Measurements from ENCODE around the gene RTN4.
"Not testable (repeated sequence)": the region's sequence is repeated elsewhere in the genome, so short reads cannot be mapped to it uniquely, and the experiment has no call there.

Gene RTN4

GRCh38 chr2:55063713-55064323 lies 13.6 kb upstream of the RTN4 start:
- no peak for DNase-seq (ENCODE audit: low read depth in 2 of 2)

DNA sequence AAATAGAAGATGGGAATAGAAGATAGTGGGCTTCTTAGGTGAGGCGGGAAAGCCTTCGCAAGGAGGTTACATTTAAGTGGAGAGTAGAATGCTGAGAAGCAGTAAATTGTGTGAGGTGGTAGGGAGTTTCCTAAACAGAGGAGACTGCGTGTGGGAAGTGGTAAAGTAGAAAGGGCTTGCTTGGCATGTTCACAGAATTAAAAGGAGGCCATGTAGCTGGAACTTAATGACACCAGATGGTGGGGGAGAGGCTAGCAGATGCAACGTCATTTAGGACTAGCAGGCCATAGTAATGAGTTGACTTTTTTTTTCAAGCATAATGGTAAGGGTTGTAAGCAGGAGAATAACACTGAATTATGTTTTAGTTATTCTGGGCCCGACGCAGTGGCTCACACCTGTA lies 13.0 kb upstream of the RTN4 start:
- DNase-seq (ENCODE audit: low read depth in 2 of 2): no peak

DNA sequence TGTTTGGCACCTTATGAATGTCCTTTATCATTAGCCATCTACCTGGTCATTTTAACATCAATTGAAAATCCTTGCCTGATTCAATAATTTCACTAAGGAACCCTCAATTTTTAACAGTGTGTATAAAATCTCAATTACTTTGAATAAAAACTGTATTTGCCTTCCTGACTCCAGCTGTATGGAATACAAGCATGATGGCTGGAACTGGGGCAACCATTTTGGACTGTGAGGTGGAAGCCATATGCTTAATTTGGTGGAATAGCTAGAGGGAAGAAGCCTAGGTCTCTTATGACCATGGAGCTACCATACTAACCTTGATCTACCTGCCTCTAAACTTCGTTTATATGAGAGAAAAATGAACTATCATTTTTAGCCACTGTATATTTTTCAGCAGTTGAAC lies 12.5 kb upstream of the RTN4 start:
- DNase-seq (ENCODE audit: low read depth in 2 of 2): no peak

DNA sequence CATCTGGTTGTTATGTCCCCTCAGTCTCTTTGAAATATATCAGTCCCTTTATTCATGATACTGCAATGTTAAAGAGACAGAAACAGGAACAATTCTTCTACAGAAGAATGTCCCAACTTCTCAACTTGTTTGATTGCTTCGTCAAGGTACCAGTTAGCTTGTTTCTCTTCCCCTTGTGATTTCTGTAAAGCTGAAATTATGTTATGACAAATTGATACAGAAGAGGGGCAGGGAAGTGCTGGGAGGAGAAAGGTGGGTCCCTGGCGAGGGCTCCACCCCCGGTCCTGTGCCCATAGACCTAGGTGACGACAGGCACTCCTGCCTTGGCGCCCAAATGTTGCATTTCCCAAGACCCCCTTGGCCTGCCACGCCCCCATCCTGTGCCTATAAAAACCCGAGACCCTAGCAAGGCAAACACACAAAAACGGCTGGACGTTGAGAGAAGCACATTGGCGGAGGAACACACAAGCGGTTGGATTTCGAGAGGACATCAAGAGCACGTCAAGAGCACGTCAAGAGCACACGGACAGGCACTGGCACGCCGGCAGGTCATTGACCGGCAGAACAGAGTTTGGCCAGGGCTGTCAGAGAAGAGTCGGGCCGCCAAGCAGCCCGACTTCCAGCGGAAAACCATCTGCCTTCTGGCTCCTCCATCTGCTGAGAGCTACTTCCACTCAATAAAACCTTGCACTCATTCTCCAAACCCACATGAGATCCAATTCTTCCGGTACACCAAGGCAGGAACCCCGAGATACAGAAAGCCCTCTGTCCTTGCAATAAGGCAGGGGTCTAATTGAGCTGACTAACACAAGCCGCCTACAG lies 11.5 kb upstream of the RTN4 start:
- DNase-seq (ENCODE audit: low read depth in 2 of 2): no peak

DNA sequence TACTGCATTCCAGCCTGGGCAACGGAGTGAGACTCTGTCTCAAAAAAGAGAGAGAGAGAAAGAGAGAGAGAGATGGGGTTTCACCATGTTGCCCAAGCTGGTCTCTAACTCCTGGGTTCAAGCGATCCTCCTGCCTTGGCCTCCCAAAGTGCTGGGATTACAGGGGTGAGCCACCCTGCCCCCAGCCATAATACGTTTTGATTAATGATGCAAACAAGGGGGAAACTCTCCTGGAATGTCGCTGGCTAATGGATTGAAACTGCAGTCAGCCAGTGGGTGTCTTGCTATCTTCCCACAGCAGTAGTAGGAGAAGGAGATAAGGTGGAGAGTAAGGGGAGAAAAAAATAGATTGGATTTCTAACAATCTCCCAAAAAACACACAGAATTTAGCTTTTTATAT lies 9.5 kb upstream of the RTN4 start:
- DNase-seq (ENCODE audit: low read depth in 2 of 2): no peak

DNA sequence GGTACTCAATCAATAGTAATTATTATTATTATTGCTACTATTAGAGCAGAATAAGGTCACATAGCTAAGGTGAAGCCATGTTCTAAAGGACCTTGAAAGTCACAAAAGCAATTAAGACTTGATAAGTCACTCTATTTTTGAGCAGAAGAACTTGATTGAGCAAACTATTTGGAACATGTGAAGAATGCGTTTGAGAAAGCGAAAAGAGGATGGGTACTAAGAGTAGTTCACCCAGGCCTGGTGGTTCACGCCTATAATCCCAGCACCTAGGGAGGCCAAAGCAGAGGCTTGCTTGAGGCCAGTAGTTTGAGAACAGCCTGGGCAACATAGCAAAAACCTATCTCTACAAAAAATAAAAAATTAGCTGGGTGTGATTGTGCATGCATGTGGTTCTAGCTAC lies 7.2 kb upstream of the RTN4 start:
- no peak for DNase-seq (ENCODE audit: low read depth in 2 of 2)

GRCh38 chr2:55056024-55056521 lies 5.8 kb upstream of the RTN4 start:
- no peak for DNase-seq (ENCODE audit: low read depth in 2 of 2)

DNA sequence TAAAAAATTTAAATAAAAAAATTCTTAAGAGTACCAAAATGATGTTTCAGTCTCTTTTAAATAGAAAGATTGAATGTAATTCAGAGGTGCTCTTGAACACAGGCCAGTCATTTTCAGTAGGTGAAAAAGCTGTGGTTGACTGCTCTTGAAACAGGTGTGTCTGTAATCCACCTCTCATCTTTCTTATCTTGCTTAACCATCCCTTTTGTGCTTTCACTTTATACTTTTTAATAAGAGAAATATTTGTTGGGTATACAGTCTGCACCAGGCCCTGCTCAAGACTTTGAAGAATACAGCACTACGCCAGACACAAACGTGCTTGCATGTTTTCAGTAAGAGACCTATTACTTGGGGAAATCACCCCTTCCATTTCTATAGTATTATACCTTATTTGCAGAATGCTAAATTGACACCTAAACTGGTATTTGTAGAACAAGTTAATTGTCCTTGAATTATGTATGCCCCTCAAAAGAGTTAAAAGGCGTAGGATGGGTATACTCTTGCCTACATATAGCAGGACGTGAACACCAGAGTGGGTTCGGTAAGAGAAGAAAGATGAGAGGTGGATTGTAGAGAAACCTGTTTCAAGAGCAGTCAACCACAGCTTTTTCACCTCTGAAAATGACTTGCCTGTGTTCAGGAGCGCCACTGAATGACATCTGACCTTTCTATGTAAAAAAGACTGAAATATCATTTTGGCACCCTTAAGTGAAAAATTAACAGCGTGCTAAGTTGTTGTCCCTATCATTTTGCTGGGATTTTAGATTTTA lies 4.0 kb upstream of the RTN4 start:
- DNase-seq (ENCODE audit: low read depth in 2 of 2): no peak

GRCh38 chr2:55053225-55053624 lies 3.0 kb upstream of the RTN4 start:
- not testable (repeated sequence) for DNase-seq (ENCODE audit: low read depth in 2 of 2)

- DNase-seq (ENCODE audit: low read depth in 2 of 2): no peak
Measured at GRCh38 chr2:55052129-55053061, 2.1 kb upstream of the RTN4 start.

GRCh38 chr2:55051026-55051866 lies 995 bp upstream of the RTN4 start:
- peak in 1 of 2 donors; percentile 22 for DNase-seq (ENCODE audit: low read depth in 2 of 2)

GRCh38 chr2:55049821-55050099 lies 491 bp downstream of the RTN4 start:
- DNase-seq (ENCODE audit: low read depth in 2 of 2): no peak

DNA sequence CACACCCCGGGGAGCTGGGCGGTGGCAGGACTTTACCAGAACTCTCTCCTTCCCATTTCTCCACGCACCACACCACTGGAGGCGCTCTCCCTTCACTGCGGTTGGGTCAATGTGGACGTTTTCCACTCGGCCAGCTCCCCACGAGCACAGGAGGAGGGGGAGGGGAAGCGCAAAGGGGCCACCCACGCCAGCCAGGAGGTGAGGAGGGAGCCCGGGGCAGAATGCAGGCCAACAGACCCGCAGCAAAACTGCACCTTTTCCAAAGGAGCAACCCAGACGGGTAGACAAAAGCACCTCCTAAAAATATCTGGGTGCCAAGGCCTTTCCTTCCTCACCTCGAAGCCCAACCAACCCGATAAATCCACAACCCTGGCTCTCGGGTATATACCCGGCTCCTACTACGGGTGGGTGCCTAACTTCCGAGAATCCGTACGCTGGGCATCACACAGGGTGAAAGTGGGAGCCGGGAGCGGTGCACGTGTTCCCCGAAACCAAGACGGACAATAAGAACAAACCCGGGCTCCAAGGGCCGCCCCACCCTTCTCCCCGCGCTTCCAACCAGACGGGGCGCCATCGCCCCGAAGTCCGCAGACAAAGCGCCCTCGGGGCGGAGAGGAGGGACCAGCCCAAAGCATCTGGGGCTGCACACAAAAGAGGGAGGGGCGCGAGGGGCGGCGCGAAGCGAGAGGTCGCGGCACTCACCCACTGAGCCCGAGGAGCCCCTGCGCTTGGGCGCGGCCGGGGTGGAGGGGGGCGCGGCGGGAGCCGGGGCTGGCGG lies 1.0 kb downstream of the RTN4 start:
- DNase-seq (ENCODE audit: low read depth in 2 of 2): peak in 1 of 2 donors; percentile 51

DNA sequence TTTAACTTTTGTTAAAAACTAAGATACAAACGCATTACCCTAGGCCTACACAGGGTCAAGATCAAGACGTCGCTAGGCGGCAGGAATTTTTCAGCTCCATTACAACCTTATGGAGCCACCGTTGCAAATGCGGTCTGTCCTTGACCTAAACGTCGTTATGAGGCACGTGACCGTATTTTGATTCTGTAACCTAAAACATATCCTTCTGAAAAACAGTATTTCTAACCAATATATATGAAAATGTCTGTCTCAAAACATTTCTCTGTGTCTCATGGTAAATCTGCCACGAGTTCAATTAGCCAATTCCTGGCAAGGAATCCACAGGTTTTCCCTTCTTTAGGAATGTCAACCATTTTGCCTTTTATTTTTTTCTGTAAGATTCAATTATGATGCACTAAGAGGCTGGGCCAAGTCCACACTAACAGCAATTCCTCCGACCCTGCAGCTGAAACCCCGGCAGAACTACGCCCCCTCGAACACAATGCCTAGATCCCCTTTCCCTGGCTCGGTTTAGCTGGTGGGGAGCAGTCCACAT lies 1.7 kb downstream of the RTN4 start:
- DNase-seq (ENCODE audit: low read depth in 2 of 2): no peak

GRCh38 chr2:55047677-55048299 lies 2.5 kb downstream of the RTN4 start:
- DNase-seq (ENCODE audit: low read depth in 2 of 2): no peak

GRCh38 chr2:55045780-55046179 lies 4.5 kb downstream of the RTN4 start:
- DNase-seq (ENCODE audit: low read depth in 2 of 2): no peak

DNA sequence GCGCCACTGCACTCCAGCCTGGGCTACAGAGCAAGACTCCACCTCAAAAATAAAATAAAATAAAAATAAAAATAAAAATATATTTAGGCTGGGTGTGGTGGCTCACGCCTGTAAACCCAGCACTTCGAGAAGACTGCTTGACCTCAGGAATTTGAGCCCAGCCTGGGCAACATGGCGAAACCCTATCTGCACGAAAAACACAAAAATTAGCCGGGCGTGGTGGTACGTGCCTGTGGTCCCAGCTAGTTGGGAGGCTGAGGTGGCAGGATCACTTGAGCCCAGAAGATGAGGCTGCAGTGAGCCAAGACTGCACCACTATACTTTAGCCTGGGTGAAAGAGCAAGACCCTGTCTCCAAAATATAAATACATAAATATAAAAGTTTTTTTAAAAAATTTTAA lies 6.4 kb downstream of the RTN4 start:
- DNase-seq (ENCODE audit: low read depth in 2 of 2): no peak

- no peak for DNase-seq (ENCODE audit: low read depth in 2 of 2)
Measured at GRCh38 chr2:55038428-55038827, 11.8 kb downstream of the RTN4 start.

DNA sequence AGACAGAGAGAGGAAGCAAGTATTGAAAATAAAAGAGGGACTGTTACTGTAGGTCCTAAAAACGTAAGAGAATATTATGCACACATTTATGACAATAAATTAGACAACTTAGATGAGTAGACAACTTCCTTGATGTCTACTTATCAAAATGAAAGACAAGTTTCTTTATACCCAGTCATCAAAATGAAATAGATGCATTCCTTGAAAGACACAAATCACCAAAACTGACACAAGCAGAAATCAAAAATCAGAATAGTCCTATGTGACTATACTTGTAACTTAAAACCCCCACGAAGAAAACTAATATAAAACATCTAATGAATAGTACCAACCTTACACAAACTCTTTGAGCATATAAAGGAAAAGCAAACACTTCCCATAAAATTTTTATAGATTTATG lies 14.5 kb downstream of the RTN4 start:
- no peak for DNase-seq (ENCODE audit: low read depth in 2 of 2)

All from activated CD4-positive, alpha-beta T cell treated with anti-CD3 and anti-CD28 coated beads for 24 hours (primary cell).